ENCODE data around the gene PLIN5.

The PLIN5 gene

GRCh38 chr19:4534836-4535658 lies at the start of gene PLIN5:
TSS of gene PLIN5 (minus strand) at chr19:4535224. CDS start at chr19:4534074, 1,150 bp downstream.
- Histone ChIP-seq H3K27me3 (ENCODE audit: control insufficient read depth, insufficient read depth, low read length) (peaks cover 4% of the 10 kb centered on the region), H3K9ac (ENCODE audit: low read length) (peak within 1 kb of the TSS; percentile 39), H3K4me1 (ENCODE audit: control insufficient read depth, insufficient read depth, low read length) (peaks cover 31% of the 10 kb centered on the region), H3K4me3 (ENCODE audit: low read length) (no peak within 1 kb of the TSS), H3K9me3 (ENCODE audit: control insufficient read depth, low read length) (no peaks in the 10 kb centered on the region), H3K36me3 (ENCODE audit: control insufficient read depth, insufficient read depth, low read length) (no peaks in the 10 kb centered on the region)

GRCh38 chr19:4583961-4584669 lies 49.1 kb upstream of the PLIN5 start:
- no peak overlapping the region for H3K9ac ChIP-seq (ENCODE audit: low read length)
- no peak overlapping the region for H3K4me3 ChIP-seq (ENCODE audit: low read length)
- peaks cover 5% of the 10 kb centered on the region for H3K4me1 ChIP-seq (ENCODE audit: control insufficient read depth, insufficient read depth, low read length)
- no peaks in the 10 kb centered on the region for H3K9me3 ChIP-seq (ENCODE audit: control insufficient read depth, low read length)
- H3K27me3 ChIP-seq (ENCODE audit: control insufficient read depth, insufficient read depth, low read length) = peaks cover 73% of the 10 kb centered on the region
- H3K36me3 ChIP-seq (ENCODE audit: control insufficient read depth, insufficient read depth, low read length) = no peaks in the 10 kb centered on the region

- H3K27me3 ChIP-seq (ENCODE audit: control insufficient read depth, insufficient read depth, low read length) = peaks cover 80% of the 10 kb centered on the region
- H3K9me3 ChIP-seq (ENCODE audit: control insufficient read depth, low read length) = no peaks in the 10 kb centered on the region
- H3K36me3 ChIP-seq (ENCODE audit: control insufficient read depth, insufficient read depth, low read length) = no peaks in the 10 kb centered on the region
- H3K9ac ChIP-seq (ENCODE audit: low read length) = no peak overlapping the region
- H3K4me1 ChIP-seq (ENCODE audit: control insufficient read depth, insufficient read depth, low read length) = peaks cover 5% of the 10 kb centered on the region
- H3K4me3 ChIP-seq (ENCODE audit: low read length) = no peak overlapping the region
Observed at GRCh38 chr19:4582980-4583842, 48.2 kb upstream of the PLIN5 start.

- H3K27me3 ChIP-seq (ENCODE audit: control insufficient read depth, insufficient read depth, low read length) = peaks cover 81% of the 10 kb centered on the region
- no peak overlapping the region for H3K9ac ChIP-seq (ENCODE audit: low read length)
- no peak overlapping the region for H3K4me3 ChIP-seq (ENCODE audit: low read length)
- H3K9me3 ChIP-seq (ENCODE audit: control insufficient read depth, low read length) = no peaks in the 10 kb centered on the region
- no peaks in the 10 kb centered on the region for H3K36me3 ChIP-seq (ENCODE audit: control insufficient read depth, insufficient read depth, low read length)
- peaks cover 5% of the 10 kb centered on the region for H3K4me1 ChIP-seq (ENCODE audit: control insufficient read depth, insufficient read depth, low read length)
Observed at GRCh38 chr19:4581666-4582553, 46.9 kb upstream of the PLIN5 start.

- Histone ChIP-seq H3K27me3 (ENCODE audit: control insufficient read depth, insufficient read depth, low read length) (peaks cover 75% of the 10 kb centered on the region), H3K9ac (ENCODE audit: low read length) (no peak overlapping the region)
Observed at GRCh38 chr19:4580961-4581665, 46.1 kb upstream of the PLIN5 start.

GRCh38 chr19:4580021-4580901 lies 45.2 kb upstream of the PLIN5 start:
- Histone ChIP-seq H3K27me3 (ENCODE audit: control insufficient read depth, insufficient read depth, low read length) (peaks cover 73% of the 10 kb centered on the region), H3K4me3 (ENCODE audit: low read length) (no peak overlapping the region), H3K9me3 (ENCODE audit: control insufficient read depth, low read length) (no peaks in the 10 kb centered on the region), H3K4me1 (ENCODE audit: control insufficient read depth, insufficient read depth, low read length) (peaks cover 5% of the 10 kb centered on the region), H3K36me3 (ENCODE audit: control insufficient read depth, insufficient read depth, low read length) (no peaks in the 10 kb centered on the region), H3K9ac (ENCODE audit: low read length) (no peak overlapping the region)

More at GRCh38 chr19:4580961-4581665, 46.1 kb upstream of the PLIN5 start:
- Histone ChIP-seq H3K4me3 (ENCODE audit: low read length) (no peak overlapping the region), H3K36me3 (ENCODE audit: control insufficient read depth, insufficient read depth, low read length) (no peaks in the 10 kb centered on the region), H3K9me3 (ENCODE audit: control insufficient read depth, low read length) (no peaks in the 10 kb centered on the region), H3K4me1 (ENCODE audit: control insufficient read depth, insufficient read depth, low read length) (peaks cover 5% of the 10 kb centered on the region)

GRCh38 chr19:4579389-4579788 lies 44.4 kb upstream of the PLIN5 start:
- Histone ChIP-seq H3K9me3 (ENCODE audit: control insufficient read depth, low read length) (no peaks in the 10 kb centered on the region), H3K4me3 (ENCODE audit: low read length) (no peak overlapping the region), H3K27me3 (ENCODE audit: control insufficient read depth, insufficient read depth, low read length) (peaks cover 73% of the 10 kb centered on the region), H3K36me3 (ENCODE audit: control insufficient read depth, insufficient read depth, low read length) (no peaks in the 10 kb centered on the region), H3K9ac (ENCODE audit: low read length) (no peak overlapping the region), H3K4me1 (ENCODE audit: control insufficient read depth, insufficient read depth, low read length) (peaks cover 2% of the 10 kb centered on the region)

GRCh38 chr19:4578552-4579248 lies 43.7 kb upstream of the PLIN5 start:
- Histone ChIP-seq H3K36me3 (ENCODE audit: control insufficient read depth, insufficient read depth, low read length) (no peaks in the 10 kb centered on the region), H3K9ac (ENCODE audit: low read length) (no peak overlapping the region), H3K27me3 (ENCODE audit: control insufficient read depth, insufficient read depth, low read length) (peaks cover 70% of the 10 kb centered on the region), H3K4me1 (ENCODE audit: control insufficient read depth, insufficient read depth, low read length) (no peaks in the 10 kb centered on the region), H3K4me3 (ENCODE audit: low read length) (no peak overlapping the region), H3K9me3 (ENCODE audit: control insufficient read depth, low read length) (no peaks in the 10 kb centered on the region)

- Histone ChIP-seq H3K27me3 (ENCODE audit: control insufficient read depth, insufficient read depth, low read length) (peaks cover 62% of the 10 kb centered on the region), H3K9ac (ENCODE audit: low read length) (no peak overlapping the region), H3K36me3 (ENCODE audit: control insufficient read depth, insufficient read depth, low read length) (no peaks in the 10 kb centered on the region), H3K4me3 (ENCODE audit: low read length) (no peak overlapping the region), H3K4me1 (ENCODE audit: control insufficient read depth, insufficient read depth, low read length) (no peaks in the 10 kb centered on the region), H3K9me3 (ENCODE audit: control insufficient read depth, low read length) (no peaks in the 10 kb centered on the region)
Observed at GRCh38 chr19:4577020-4577782, 42.2 kb upstream of the PLIN5 start.

All from mucosa of stomach (tissue), 1 donor.